Keratinocyte (primary cell): Measurements from ENCODE around the gene CEP63. TPM values are rescaled to one million over a fixed set of nuclear protein-coding genes. Genes with fewer than 3 reads are reported as not detected.

ENCODE experiments used
- DNase-seq: peaks from one replicate; pipeline ENCODE4 v3.0.0-alpha.2; 2011; ENCODE audit warnings: low read depth, missing footprints, low spot score
- FAIRE-seq: peaks from 2 replicates; lab custom pipeline; 2011; peaks lifted over from hg19 to GRCh38; lab: Jason Lieb, UNC
- H2AFZ ChIP-seq: 2 replicates; pipeline ENCODE4 v1.6.0; 2012; ENCODE audit warnings: low read length, control low read depth, inconsistent platforms; ENCODE audit not compliant: control insufficient read depth
- H3K27ac ChIP-seq: 2 replicates; pipeline ENCODE4 v1.5.1; 2011; ENCODE audit warnings: low read length; ENCODE audit not compliant: control insufficient read depth, insufficient read depth
- H3K27me3 ChIP-seq: 3 replicates; pipeline ENCODE4 v1.6.0; 2011; ENCODE audit warnings: low read length; ENCODE audit not compliant: control insufficient read depth, insufficient read depth; ENCODE audit errors: extremely low read depth
- H3K36me3 ChIP-seq, 2 experiments: 2 replicates in 1 of 2; 3 replicates in 1 of 2; pipeline ENCODE4 v1.5.1; 2011; ENCODE audit warnings: low read length in 2 of 2, mild to moderate bottlenecking in 1 of 2; ENCODE audit not compliant: control insufficient read depth in 2 of 2, insufficient read depth in 2 of 2; ENCODE audit errors: extremely low read depth in 1 of 2
- H3K4me1 ChIP-seq: 3 replicates; pipeline ENCODE4 v1.5.1; 2011; ENCODE audit warnings: low read length; ENCODE audit not compliant: control insufficient read depth, insufficient read depth; ENCODE audit errors: extremely low read depth
- H3K4me2 ChIP-seq: 3 replicates; pipeline ENCODE4 v1.6.0; 2011; ENCODE audit warnings: low read depth, low read length; ENCODE audit not compliant: control insufficient read depth, insufficient read depth; ENCODE audit errors: extremely low read depth
- H3K4me3 ChIP-seq, 3 experiments: fragments of 200-600 bp in 1 of 3; sonication (generic) in 1 of 3; 2 replicates in 2 of 3; 3 replicates in 1 of 3; pipeline ENCODE4 v1.5.1; 2011 to 2016; ENCODE audit warnings: low read length in 3 of 3, mild to moderate bottlenecking in 3 of 3, control low read depth in 2 of 3, inconsistent platforms in 1 of 3, low read depth in 1 of 3, mixed read lengths in 1 of 3, mixed run types in 1 of 3, moderate library complexity in 1 of 3; ENCODE audit not compliant: control insufficient read depth in 2 of 3, insufficient read depth in 2 of 3; ENCODE audit errors: extremely low read depth in 1 of 3
- H3K79me2 ChIP-seq: 2 replicates; pipeline ENCODE4 v1.6.0; 2012; ENCODE audit warnings: low read length; ENCODE audit not compliant: control insufficient read depth, insufficient read depth
- H3K9ac ChIP-seq: 3 replicates; pipeline ENCODE4 v1.6.0; 2011; ENCODE audit warnings: low read length; ENCODE audit not compliant: control insufficient read depth, insufficient read depth; ENCODE audit errors: extremely low read depth
- H3K9me1 ChIP-seq: 3 replicates; pipeline ENCODE4 v1.6.0; 2011; ENCODE audit warnings: low read length; ENCODE audit not compliant: control insufficient read depth, insufficient read depth; ENCODE audit errors: extremely low read depth
- H3K9me3 ChIP-seq: 2 replicates; pipeline ENCODE4 v1.5.1; 2012; ENCODE audit warnings: low read depth, low read length; ENCODE audit not compliant: control insufficient read depth
- H4K20me1 ChIP-seq: 3 replicates; pipeline ENCODE4 v1.6.0; 2011; ENCODE audit warnings: low read length; ENCODE audit not compliant: control insufficient read depth, insufficient read depth; ENCODE audit errors: extremely low read depth
- EZH2 ChIP-seq: IDR thresholded peaks from one replicate; pipeline ENCODE4 v1.6.1; 2012; ENCODE audit warnings: inconsistent platforms, mild to moderate bottlenecking, low read length, moderate library complexity
- dilution Hi-C: fragments of 300-500 bp; cut with MboI; formaldehyde crosslinking; loops from one replicate; pipeline ENCODE4 v1.7.0; 2020; ENCODE audit warnings: low sequenced_read_pairs; ENCODE audit not compliant: extremely low pct_ligation_motif_present
- polyA plus RNA-seq, 5 experiments: library from polyadenylated mRNA; depleted of rRNA in 3 of 5; stranded (reverse) in 3 of 5; stranded (forward) in 1 of 5; unstranded in 1 of 5; fragments of >200 nt; gene quantifications; 1 replicate in 1 of 5; 2 replicates in 3 of 5; 3 replicates in 1 of 5; pipeline versions ENCODE4 v1.2.1 to v1.2.3, GENCODE V29; 2011 to 2012; ENCODE audit warnings: missing spikeins in 2 of 5, low read depth in 1 of 5, low replicate concordance in 1 of 5
- TF ChIP-seq, protein P1 (sequence below), 3 experiments: IDR thresholded peaks in 1 of 3; conservative IDR thresholded peaks in 1 of 3; optimal IDR thresholded peaks in 1 of 3; 2 replicates in 2 of 3; 3 replicates in 1 of 3; pipeline versions ENCODE3 to v1.5.1; 2011; ENCODE audit warnings: low read length in 3 of 3, mild to moderate bottlenecking in 3 of 3, moderate library complexity in 2 of 3, control low read depth in 1 of 3, inconsistent platforms in 1 of 3; ENCODE audit not compliant: insufficient read depth in 2 of 3; ENCODE audit errors: extremely low read depth in 1 of 3

Gene CEP63
- polyA plus RNA-seq, 1 donor (not counting 4 experiments of a cell fraction or from before 2014, with no cell fraction given) = 10.1 TPM

DNA sequence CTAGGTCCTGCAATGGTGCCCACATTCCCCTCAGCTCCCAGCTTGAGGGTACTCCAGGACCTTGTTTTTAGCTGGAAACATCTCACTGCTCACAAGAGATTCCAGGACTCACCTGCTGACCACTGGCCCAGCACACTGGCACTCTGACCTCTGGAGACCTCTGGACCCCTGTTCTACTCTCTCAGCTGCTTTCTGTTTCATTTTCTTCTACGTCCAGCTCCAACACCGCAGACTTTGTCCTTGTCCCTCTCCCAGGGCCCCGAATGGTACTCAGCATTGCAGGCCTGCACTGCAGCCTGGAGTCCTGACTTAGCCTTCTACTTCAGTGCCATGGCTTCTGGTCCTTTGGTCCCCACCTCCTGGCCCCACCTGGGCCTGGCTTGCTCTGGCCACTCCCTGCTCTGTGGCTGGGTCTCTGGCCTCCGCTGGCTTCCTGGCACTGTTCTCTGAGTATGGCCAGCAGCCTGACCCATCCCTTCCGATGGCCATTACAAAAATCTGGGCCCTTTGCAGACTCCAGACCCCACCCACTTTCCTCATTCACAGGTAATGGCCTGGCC is 137.0 kb downstream of the CEP63 start:
- Histone ChIP-seq H3K9me1 (no peaks in the 10 kb centered on the region), H3K9me3 (no peaks in the 10 kb centered on the region), H3K4me1 (no peaks in the 10 kb centered on the region), H2AFZ (no peak overlapping the region), H3K4me2 (no peak overlapping the region), H4K20me1 (no peaks in the 10 kb centered on the region), H3K4me3 (no peak overlapping the region), H3K9ac (no peak overlapping the region), H3K36me3 (no peaks in the 10 kb centered on the region), H3K79me2 (no peaks in the 10 kb centered on the region), H3K27ac (no peak overlapping the region), H3K27me3 (peaks cover 7% of the 10 kb centered on the region)
- DNase-seq (no peak), FAIRE-seq (no peak)
- no peak for TF ChIP-seq EZH2
- TF ChIP-seq, protein P1, sequence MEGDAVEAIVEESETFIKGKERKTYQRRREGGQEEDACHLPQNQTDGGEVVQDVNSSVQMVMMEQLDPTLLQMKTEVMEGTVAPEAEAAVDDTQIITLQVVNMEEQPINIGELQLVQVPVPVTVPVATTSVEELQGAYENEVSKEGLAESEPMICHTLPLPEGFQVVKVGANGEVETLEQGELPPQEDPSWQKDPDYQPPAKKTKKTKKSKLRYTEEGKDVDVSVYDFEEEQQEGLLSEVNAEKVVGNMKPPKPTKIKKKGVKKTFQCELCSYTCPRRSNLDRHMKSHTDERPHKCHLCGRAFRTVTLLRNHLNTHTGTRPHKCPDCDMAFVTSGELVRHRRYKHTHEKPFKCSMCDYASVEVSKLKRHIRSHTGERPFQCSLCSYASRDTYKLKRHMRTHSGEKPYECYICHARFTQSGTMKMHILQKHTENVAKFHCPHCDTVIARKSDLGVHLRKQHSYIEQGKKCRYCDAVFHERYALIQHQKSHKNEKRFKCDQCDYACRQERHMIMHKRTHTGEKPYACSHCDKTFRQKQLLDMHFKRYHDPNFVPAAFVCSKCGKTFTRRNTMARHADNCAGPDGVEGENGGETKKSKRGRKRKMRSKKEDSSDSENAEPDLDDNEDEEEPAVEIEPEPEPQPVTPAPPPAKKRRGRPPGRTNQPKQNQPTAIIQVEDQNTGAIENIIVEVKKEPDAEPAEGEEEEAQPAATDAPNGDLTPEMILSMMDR (optimal IDR thresholded peaks at IDR 0.05 in 1 of 3, IDR thresholded peaks at IDR 0.05 in 1 of 3, conservative IDR thresholded peaks at IDR 0.05 in 1 of 3; ENCODE audit: extremely low read depth in 1 of 3, insufficient read depth in 2 of 3, low read length in 3 of 3) = no peak
- dilution Hi-C loops = no loop called here

DNA sequence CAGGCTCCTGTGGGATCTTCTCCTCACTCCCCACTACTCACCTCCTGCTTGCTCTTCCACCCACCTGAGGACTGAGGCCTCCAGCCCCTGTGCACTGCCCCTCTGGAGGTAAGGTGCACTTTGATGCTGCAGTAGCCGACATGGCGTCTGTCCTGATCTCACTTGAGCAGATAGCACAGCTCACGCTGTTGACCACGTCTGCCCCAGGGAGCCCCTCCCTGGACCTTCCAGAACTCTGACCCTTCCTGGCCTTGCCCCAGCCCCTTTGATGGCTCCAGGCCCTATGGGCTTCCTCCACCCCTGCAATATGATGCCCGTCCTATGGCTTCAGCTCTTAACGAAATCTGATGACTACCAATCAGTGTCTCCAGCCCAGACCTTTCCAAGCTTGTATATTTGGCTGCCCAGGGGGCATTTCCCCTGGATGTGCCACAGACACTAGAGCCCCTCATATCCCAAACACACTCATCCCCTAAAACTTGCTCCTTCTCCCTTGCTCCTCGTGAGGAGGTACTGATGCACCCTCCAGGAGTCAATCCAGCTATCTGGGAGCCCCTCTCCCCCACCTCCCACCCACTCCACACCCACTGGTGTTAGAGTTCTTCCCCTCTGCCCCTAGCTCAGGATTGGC is 137.9 kb downstream of the CEP63 start:
- TF ChIP-seq EZH2 = no peak
- TF ChIP-seq, protein P1 (optimal IDR thresholded peaks at IDR 0.05 in 1 of 3, IDR thresholded peaks at IDR 0.05 in 1 of 3, conservative IDR thresholded peaks at IDR 0.05 in 1 of 3; ENCODE audit: extremely low read depth in 1 of 3, insufficient read depth in 2 of 3, low read length in 3 of 3) = no peak
- H3K27ac ChIP-seq = no peak overlapping the region
- H3K4me1 ChIP-seq = no peaks in the 10 kb centered on the region
- peaks cover 7% of the 10 kb centered on the region for H3K27me3 ChIP-seq
- no peak for FAIRE-seq
- H3K9me3 ChIP-seq = no peaks in the 10 kb centered on the region
- H3K9me1 ChIP-seq = no peaks in the 10 kb centered on the region
- H2AFZ ChIP-seq = no peak overlapping the region
- no peak overlapping the region for H3K4me3 ChIP-seq
- H3K9ac ChIP-seq = no peak overlapping the region
- dilution Hi-C loops = no loop called here
- no peak overlapping the region for H3K4me2 ChIP-seq
- H3K79me2 ChIP-seq = no peaks in the 10 kb centered on the region
- DNase-seq = no peak
- no peaks in the 10 kb centered on the region for H3K36me3 ChIP-seq
- no peaks in the 10 kb centered on the region for H4K20me1 ChIP-seq

Other genes with a start within 250 kb of the CEP63 start
- 55.6 to 82.1 TPM (median 73.7 TPM) in 3 replicates for gene RYK, start 235.2 kb upstream of the CEP63 start, polyA plus RNA-seq
- gene AMOTL2, start 111.6 kb upstream of the CEP63 start, polyA plus RNA-seq = 39.8 to 57.2 TPM (median 45.6 TPM) in 3 replicates
- 34.8 to 63.4 TPM (median 45.6 TPM) in 3 replicates for gene ANAPC13, start 72 bp upstream of the CEP63 start, polyA plus RNA-seq
- gene KY, start 165.0 kb downstream of the CEP63 start, polyA plus RNA-seq = 0.02 to 0.03 TPM in 2 of 3 replicates, not detected in the other